Heart right ventricle (tissue), 16 donors: ENCODE results near the gene ADGRD1. TPM values are rescaled to one million over a fixed set of nuclear protein-coding genes. Genes with fewer than 3 reads are reported as not detected.

Experiments used
- ATAC-seq, 8 donors: fragments of 200-7000 bp; cut with Tn5 transposase; one replicate each; pipeline ENCODE4 v1.9.1; 2020; ENCODE audit warnings: mild to moderate bottlenecking in 8 of 8, moderate library complexity in 8 of 8, moderate number of reproducible peaks in 1 of 8
- DNase-seq, 2 donors: peaks; one replicate each; pipeline ENCODE4 v3.0.0-alpha.2; 2020
- H3K27ac ChIP-seq, 10 donors: fragments of 200-600 bp; sonication (generic) in 2 of 10; one replicate each; pipeline versions ENCODE4 v1.5.0 to v1.8.0; 2020 to 2022; ENCODE audit warnings: mild to moderate bottlenecking in 3 of 10
- H3K27me3 ChIP-seq, 7 donors: fragments of 200-600 bp; one replicate each; pipeline ENCODE4 v1.8.0; 2021 to 2022; ENCODE audit warnings: mild to moderate bottlenecking in 2 of 7
- H3K36me3 ChIP-seq, 9 donors: fragments of 200-600 bp; sonication (generic) in 1 of 9; one replicate each; pipeline versions ENCODE4 v1.5.0 to v1.8.0; 2020 to 2022; ENCODE audit warnings: mild to moderate bottlenecking in 2 of 9
- H3K4me1 ChIP-seq, 9 donors: fragments of 200-600 bp; sonication (generic) in 1 of 9; one replicate each; pipeline versions ENCODE4 v1.5.0 to v1.8.0; 2020 to 2022; ENCODE audit warnings: mild to moderate bottlenecking in 4 of 9
- H3K4me3 ChIP-seq, 10 donors: fragments of 200-600 bp; sonication (generic) in 2 of 10; one replicate each; pipeline versions ENCODE4 v1.5.0 to v1.8.0; 2020 to 2022; ENCODE audit warnings: mild to moderate bottlenecking in 7 of 10, moderate library complexity in 2 of 10
- H3K9me3 ChIP-seq, 11 donors: fragments of 200-600 bp in 10 of 11; sonication (generic) in 2 of 11; one replicate each; pipeline versions ENCODE4 v1.5.0 to v1.8.0; 2013 to 2022; ENCODE audit warnings: mild to moderate bottlenecking in 2 of 11, control low read depth in 1 of 11, moderate library complexity in 1 of 11
- CTCF ChIP-seq, 9 donors: fragments of 200-600 bp; sonication (generic) in 2 of 9; IDR thresholded peaks; one replicate each; pipeline versions ENCODE4 v1.5.0 to v1.8.0; 2021 to 2022; ENCODE audit warnings: antibody characterized with exemption in 9 of 9, mild to moderate bottlenecking in 5 of 9, moderate library complexity in 1 of 9
- WGBS, 2 donors: extraction: QIAGEN DNeasy Blood & Tissue Kit; methylation state at CpG; one replicate each; pipeline ENCODE4 v1.1.7; 2013; ENCODE audit warnings: inconsistent platforms in 1 of 2; 5-methylcytosine and 5-hydroxymethylcytosine counted together
- intact Hi-C, 10 donors: fragments of 100-400 bp; cut with DNase I; formaldehyde crosslinking; loops; one replicate each; pipeline versions ENCODE4 v1.11.1 to v1.14.2; 2022
- polyA plus RNA-seq, 2 donors: library from polyadenylated mRNA; stranded (reverse); fragments of 200-250 nt; gene quantifications; one replicate each; pipeline ENCODE4 v1.2.3, GENCODE V29; 2013
- total RNA-seq, 10 donors: library from RNA; stranded (reverse); fragmentation: NEBNext Ultra II Directional in 3 of 10; extraction: Animal tissue kit (Norgen Biotek cat#: 25700) in 3 of 10; gene quantifications; one replicate each; pipeline versions ENCODE4 v1.2.1 to v1.2.4, GENCODE V29; 2021 to 2023
- donor health status: Arrhythmogenic right ventricular cardiomyopathy.
- donor health status: ischemic (EF 13 %, LVEDD 7.1; RV severe dilation, severe dysfunction).
- donor health status: healthy with polysubstance abuse.
- donor health status: DM: no; HTN: yes; CAD: no.
- donor health status: DM: no; HTN: no; CAD: no.
- donor health status: ischemic (EF 25% LVEDD 6.9; RV normal size, moderate dysfunction).
- donor health status: ischemic (EF 25% LVEDD 5.7; RV mildly dilated, moderate dysfunction).
- donor health status: healthy.
- donor health status: DM: yes; HTN: yes; CAD: no.
- donor health status: Ischemic cardiomyopathy.
- donor health status: ischemic (EF 35%, LVEDD 5.7; RV mildly dilated, moderate dysfunction).
- donor health status: nonischemic (EF 11% LVEDD 7.7; RV severe dilation, severe dysfunction).
- donor health status: DM: yes; HTN: yes; CAD: no.
- donor health status: PGD.
- donor health status: ischemic (EF 29% LVEDD 5.4; RV normal size, mild dysfunction).
- donor health status: nonischemic (EF 23%, LVEDD 6.1; RV moderate dilation, normal function).

Gene ADGRD1
- total and polyA plus RNA-seq, 12 donors, result 16.8 to 157 (median 69.7) TPM

GRCh38 chr12:131049549-131050339 is 96.0 kb downstream of the ADGRD1 start:
- peak overlapping the region; percentile 67 to 90 (median 84) for H3K27ac ChIP-seq
- WGBS, 2 donors, result 57 to 61% methylated on average over 22 of the region's 22 CpGs
- peaks cover 14 to 41% (median 34%) of the 10 kb centered on the region in 9 donors for H3K4me1 ChIP-seq
- H3K27me3 ChIP-seq, result no peaks in the 10 kb centered on the region
- H3K36me3 ChIP-seq, result peaks cover 0 to 2% (median 0%) of the 10 kb centered on the region in 9 donors
- ATAC-seq, result peak; percentile 5 to 63 (median 58)
- no peak for TF ChIP-seq CTCF (IDR thresholded peaks at IDR 0.05)
- no peaks in the 10 kb centered on the region for H3K9me3 ChIP-seq
- DNase-seq, result peak in 1 of 2 donors; percentile 56
- intact Hi-C loops, result no loop called here
- no peak overlapping the region for H3K4me3 ChIP-seq

GRCh38 chr12:131050463-131051154 is 96.9 kb downstream of the ADGRD1 start:
- no peaks in the 10 kb centered on the region for H3K9me3 ChIP-seq
- H3K4me1 ChIP-seq, result peaks cover 14 to 41% (median 34%) of the 10 kb centered on the region in 9 donors
- no peak overlapping the region for H3K4me3 ChIP-seq
- no peak for TF ChIP-seq CTCF (IDR thresholded peaks at IDR 0.05)
- WGBS, 2 donors, result 85 to 90% methylated on average over 26 of the region's 26 CpGs
- intact Hi-C loops, result no loop called here
- DNase-seq, result no peak
- no peaks in the 10 kb centered on the region for H3K36me3 ChIP-seq
- no peaks in the 10 kb centered on the region for H3K27me3 ChIP-seq
- peak overlapping the region; percentile 5 to 90 (median 82) for H3K27ac ChIP-seq
- ATAC-seq, result no peak

- 92 to 94% methylated on average over 4 of the region's 4 CpGs for WGBS, 2 donors
- no peaks in the 10 kb centered on the region for H3K27me3 ChIP-seq
- peak overlapping the region in 6 of 10 donors; percentile 57 to 90 (median 84) for H3K27ac ChIP-seq
- ATAC-seq (no peak), DNase-seq (no peak)
- no peaks in the 10 kb centered on the region for H3K36me3 ChIP-seq
- intact Hi-C loops, result no loop called here
- peaks cover 14 to 43% (median 34%) of the 10 kb centered on the region in 9 donors for H3K4me1 ChIP-seq
- H3K9me3 ChIP-seq, result no peaks in the 10 kb centered on the region
- no peak for TF ChIP-seq CTCF (IDR thresholded peaks at IDR 0.05)
- H3K4me3 ChIP-seq, result no peak overlapping the region
Observed at GRCh38 chr12:131051155-131051473, 97.4 kb downstream of the ADGRD1 start.

GRCh38 chr12:131052063-131052781 is 98.5 kb downstream of the ADGRD1 start:
- Histone ChIP-seq H3K4me3 (no peak overlapping the region), H3K4me1 (peaks cover 14 to 50% (median 35%) of the 10 kb centered on the region in 9 donors), H3K36me3 (no peaks in the 10 kb centered on the region), H3K27ac (peak overlapping the region in 1 of 10 donors; percentile 84), H3K9me3 (no peaks in the 10 kb centered on the region), H3K27me3 (no peaks in the 10 kb centered on the region)
- intact Hi-C loops, result no loop called here
- 94 to 95% methylated on average over 15 of the region's 15 CpGs for WGBS, 2 donors
- DNase-seq (no peak), ATAC-seq (no peak)
- TF ChIP-seq CTCF (IDR thresholded peaks at IDR 0.05), result no peak
